LNCAP (cell line): ENCODE data around the gene FCN1.

Source experiments
- TF ChIP-seq, protein P1 (sequence below): fragments of 450-650 bp; IDR thresholded peaks from 2 replicates; pipeline ENCODE4 v1.5.1; 2017; ENCODE audit warnings: mild to moderate bottlenecking

FCN1 gene

DNA sequence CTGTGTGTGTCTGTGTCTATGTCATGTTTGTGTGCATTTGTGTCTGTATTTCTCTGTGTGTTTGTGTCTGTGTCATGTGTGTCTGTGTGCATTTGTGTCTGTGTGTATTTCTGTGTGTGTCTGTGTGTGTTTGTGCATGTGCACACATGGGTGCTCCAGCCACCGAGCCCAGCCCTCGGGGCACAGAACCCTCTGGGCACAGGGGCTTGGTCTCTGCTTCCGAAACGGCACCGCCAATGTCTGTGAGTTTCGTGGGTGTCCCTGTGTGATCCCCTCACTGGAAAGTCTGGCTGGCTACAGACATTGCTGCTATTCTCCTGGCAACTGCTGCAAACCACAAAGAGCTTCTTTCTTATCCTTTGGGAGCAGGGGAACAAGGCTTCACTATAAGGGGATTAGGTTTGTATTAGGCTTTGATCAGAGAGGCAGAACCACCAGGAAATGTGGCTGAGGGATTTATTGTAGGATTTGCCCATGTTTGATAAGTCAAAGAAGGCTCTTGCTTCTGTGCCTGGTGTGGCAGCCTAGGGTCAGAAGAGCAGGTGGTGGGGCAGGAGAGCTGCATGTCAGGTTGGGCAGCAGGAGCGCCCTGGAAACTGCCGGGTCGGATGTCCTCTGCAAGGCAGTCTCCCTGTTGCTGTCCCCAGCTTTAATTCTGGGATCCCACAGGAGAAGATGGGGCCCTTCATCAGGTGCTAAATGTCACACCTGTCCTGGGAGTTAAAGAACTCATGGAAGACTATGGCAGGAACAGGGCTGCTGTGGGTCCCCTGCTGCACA is 39.6 kb upstream of the FCN1 start:
- TF ChIP-seq, protein P1, sequence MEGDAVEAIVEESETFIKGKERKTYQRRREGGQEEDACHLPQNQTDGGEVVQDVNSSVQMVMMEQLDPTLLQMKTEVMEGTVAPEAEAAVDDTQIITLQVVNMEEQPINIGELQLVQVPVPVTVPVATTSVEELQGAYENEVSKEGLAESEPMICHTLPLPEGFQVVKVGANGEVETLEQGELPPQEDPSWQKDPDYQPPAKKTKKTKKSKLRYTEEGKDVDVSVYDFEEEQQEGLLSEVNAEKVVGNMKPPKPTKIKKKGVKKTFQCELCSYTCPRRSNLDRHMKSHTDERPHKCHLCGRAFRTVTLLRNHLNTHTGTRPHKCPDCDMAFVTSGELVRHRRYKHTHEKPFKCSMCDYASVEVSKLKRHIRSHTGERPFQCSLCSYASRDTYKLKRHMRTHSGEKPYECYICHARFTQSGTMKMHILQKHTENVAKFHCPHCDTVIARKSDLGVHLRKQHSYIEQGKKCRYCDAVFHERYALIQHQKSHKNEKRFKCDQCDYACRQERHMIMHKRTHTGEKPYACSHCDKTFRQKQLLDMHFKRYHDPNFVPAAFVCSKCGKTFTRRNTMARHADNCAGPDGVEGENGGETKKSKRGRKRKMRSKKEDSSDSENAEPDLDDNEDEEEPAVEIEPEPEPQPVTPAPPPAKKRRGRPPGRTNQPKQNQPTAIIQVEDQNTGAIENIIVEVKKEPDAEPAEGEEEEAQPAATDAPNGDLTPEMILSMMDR = no peak

DNA sequence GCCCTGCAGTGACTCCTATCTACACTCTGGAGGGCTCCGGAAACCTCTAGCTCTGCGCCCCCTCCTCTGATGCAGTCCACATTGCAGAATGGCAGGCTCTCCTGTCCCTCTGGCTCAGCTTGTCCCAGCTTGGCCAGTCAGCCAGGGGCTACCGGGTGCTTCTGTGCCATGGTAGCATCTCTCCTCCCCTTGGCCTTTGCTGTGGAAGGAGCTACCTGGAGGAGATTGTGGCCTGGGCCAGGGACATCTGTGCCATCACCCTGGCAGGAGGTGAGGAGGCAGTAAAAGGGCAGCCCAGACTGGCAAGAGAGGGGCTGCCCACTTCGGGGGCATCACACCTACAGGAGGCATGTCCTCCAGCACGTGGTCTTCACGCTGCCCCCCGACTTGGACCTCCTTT is 38.1 kb upstream of the FCN1 start:
- TF ChIP-seq, protein P1 = no peak

DNA sequence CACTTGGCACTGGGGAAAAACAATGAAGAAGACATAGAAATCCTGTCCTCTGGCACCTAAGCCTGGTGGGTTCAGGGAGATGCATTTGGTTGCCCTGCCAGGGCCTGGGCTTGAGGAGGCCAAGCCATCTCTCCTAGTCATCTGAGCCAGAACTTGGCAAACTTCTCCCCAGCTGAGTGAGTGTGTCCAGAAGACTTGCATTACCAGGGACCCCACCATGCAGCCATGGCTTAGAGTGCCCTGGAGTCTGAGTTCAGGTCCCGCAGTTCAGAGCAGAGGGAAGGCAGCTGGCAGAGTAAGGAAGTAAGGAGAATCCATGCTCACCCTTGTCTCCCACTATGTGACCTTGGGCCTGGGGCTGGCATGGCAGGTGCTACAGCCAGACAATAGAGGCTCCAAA is 37.4 kb upstream of the FCN1 start:
- TF ChIP-seq, protein P1 = no peak

DNA sequence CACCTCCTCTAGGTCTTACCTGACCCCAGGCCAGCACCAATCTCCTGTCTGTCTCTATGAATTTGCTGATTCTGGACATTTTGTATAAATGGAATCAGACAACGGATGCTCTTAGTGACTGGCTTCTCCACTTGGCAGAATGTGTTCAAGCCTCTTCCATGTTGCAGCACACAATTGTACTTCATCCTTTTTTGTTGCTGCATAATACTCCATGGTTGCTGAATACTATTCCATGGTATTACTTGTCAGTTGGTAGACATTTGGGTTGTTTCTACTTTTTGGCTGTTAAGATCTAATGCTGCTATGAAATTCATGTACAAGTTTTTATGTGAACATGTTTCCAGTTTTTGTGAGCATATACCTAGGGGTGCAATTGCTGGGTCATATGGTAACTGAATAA is 34.3 kb upstream of the FCN1 start:
- TF ChIP-seq, protein P1 = no peak

DNA sequence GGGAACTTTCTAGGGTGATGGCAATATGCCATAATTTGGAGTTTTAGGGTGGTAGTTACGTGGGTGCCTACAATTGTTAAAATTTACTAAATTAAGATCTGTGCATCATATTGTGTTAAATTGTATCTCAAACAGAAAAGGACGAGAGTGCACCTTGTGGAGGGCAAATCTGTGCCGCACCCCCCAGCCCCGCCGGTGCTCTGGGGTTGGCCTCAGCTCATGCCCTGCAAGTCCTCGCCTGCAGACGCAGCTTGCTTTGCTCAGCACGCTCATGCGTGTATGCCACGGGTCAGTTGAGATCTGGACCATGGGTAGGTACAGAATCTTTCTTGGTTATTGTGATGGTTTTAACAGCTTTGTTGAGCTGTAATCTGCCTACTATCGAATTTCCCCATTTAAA is 33.7 kb upstream of the FCN1 start:
- TF ChIP-seq, protein P1 = no peak

DNA sequence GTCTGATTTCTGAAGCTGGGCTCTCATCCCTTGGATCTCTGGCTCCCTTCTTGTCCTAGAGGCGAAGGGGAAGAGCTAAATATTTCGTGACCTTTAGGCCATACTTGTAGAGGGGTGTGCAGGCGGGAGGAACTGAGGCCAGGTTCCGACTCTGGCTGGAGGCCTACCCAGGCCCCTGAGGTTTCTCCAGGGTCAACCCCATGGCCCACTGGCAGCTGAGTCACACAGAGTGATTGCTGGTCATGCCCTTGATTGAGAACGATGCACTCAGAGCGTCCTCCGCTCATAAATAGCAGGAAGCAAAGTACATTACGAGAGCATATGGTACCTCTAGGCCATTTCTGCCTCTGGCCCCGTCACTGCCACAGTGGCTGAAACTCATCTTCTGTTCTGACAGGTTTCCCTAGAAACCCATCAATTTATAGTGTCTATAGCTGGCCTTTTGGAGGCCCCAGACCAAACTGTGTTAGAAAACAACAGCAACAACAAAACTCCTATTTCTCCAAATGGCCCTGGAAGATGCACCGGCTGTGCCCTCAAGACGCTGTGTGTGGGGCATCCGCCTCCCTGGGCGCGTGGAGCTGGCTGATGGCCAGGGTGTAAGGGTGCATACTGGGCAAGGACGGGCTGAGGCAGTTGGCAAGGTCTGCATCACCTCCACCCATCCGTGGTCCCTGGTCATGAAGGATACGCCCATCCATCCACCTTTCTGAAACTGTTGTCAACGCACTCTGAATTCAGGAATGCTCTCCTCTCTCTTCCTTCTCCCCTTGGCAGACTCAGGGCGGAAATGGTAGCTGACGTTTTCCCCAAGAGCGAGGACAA is 32.9 kb upstream of the FCN1 start:
- TF ChIP-seq, protein P1 = no peak

DNA sequence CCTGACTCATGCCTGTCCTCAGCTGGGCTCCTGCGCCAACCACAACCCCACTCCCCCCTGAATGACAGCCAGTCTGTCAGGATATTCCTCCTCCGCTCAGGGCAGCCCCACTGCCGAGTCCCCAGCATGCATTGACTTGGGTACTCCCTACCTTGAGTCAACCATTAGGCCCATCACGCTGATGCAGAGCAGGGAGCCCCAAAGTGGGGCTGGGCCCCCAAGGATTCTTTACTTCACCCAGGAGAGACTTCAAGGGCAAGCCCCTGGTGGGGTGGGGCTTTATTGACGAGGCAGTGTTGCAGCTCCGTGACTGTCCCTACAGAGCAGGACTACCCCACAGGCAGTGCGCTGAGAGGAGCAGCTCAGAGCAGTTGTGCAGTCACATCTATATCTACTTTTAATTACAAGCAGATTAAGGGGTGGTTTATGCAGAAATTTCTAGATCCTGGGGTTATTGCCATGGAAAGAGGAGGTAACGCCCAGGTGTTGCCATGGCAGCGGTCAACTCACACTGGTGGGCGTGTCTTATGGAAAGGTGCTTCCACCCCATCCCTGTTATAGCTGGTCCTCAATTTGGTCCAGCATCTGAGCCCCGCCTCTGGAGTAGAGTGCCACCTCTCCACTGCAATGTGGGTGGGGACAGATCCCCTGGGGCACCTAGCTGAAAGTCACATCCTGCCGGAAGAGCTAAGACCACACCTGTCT is 32.1 kb upstream of the FCN1 start:
- TF ChIP-seq, protein P1 = no peak
